NCI-H2227 treated with DMSO at 0.1 percent for 48 hours (cell line): ENCODE measurements around the gene SOS1.
"Not testable (repeated sequence)": the region's sequence is repeated elsewhere in the genome, so short reads cannot be mapped to it uniquely, and the experiment has no call there.

Experiments used
- DNase-seq: peaks from one replicate; lab custom pipeline; 2025; lab: John Stamatoyannopoulos, UW

The SOS1 gene

DNA sequence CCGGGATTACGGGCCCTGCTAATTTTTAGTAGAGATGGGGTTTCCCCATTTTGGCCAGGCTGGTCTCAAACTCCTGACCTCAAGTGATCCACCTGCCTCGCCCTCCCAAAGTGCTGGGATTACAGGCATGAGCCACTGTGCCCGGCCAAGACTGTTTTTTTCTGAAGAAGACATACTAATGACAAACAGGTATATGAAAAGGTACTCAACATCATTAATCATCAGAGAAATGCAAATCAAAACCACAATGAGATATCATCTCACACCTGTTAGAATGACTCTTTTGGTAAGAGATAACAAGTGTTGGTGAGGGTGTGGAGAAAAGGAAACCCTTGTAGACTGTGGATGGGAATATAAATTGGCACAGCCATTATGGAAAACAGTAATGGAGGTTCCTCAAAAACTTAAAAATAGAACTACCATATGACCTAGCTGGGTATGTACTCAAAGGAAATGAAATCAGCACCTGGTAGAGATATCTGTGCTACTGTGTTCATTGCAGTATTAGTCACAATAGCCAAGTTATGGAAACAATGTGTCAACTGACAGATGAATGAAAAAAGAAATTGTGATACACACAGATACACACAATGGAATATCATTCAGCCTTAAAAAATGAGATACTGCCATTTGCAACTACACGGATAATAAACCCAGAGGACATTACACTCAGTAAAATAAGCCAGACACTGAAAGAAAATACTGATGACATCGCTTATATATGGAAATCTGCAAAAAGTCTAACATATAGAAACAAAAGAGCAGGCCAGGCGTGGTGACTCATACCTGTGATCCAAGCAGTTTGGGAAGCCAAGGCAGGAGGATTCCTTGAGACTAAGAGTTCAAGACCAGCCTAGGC, 20.8 kb downstream of the SOS1 start:
- DNase-seq, result no peak

GRCh38 chr2:39099310-39099869, 21.5 kb downstream of the SOS1 start:
- no peak for DNase-seq

GRCh38 chr2:39095624-39096023, 25.2 kb downstream of the SOS1 start:
- DNase-seq, result no peak

DNA sequence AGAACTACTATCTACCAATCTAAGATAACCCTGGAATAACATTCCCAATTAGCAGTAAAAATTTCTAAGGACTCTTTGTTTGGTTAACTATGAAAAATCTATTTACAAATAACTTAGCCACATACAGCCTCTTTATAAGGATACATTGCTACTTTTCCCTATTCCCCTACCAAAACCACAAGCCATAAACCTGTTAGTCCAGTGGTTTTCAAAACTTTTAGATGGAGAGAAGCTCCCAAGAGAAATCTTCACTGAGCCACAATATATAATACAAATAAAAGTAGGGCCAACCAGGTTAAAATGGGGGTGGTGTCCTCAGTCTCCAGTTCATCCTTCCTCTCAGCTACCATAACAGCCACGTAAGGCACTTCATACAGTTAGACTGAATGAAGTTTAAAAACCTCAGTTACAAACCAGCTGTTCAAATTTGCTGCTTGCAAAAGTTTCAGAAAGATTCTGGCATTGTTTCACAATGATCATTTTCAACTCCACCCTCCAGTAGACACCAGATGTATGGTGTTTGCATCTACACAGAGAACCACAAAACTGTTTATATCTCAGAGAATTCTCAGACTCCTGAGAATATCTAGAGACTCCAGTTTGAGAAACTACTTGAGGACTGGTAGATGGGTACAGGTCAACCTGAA, 26.0 kb downstream of the SOS1 start:
- DNase-seq, result no peak

GRCh38 chr2:39093218-39093898, 27.5 kb downstream of the SOS1 start:
- no peak for DNase-seq

DNA sequence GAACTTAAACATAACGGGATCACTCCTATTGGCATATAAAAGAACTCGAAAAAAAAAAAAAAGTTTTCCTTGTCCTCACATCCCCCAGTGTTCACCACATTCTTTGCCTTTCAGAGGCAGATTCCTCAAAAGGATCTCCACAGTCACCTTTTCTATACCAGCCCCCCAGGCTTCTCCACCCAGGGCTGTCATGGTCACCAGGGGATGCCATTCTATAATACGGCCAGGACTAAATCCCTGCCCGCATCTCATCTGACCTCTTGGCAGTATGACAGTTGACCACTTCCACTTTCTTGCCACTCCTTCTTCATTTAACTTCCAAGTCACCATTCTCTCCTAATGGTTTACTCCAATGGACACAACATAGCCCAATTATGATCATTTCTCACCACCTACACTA, 29.3 kb downstream of the SOS1 start:
- no peak for DNase-seq

DNA sequence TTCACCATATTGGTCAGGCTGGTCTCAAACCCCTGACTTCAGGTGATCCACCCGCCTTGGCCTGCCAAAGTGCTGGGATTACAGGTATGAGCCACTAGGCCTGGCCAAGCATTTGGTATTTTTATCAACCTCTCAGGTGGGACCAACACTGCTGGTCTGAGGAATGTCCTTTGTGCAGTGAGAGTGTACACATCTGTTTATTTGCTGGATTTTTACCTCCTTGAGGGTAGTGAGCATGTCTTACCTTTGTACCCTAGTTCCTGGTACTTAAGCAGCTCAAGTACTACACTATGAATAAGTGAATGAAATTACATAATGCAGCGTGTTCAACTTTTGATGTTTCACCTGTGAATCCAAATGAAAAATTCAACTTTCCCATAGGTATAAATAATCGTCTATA, 29.8 kb downstream of the SOS1 start:
- DNase-seq, result no peak

DNA sequence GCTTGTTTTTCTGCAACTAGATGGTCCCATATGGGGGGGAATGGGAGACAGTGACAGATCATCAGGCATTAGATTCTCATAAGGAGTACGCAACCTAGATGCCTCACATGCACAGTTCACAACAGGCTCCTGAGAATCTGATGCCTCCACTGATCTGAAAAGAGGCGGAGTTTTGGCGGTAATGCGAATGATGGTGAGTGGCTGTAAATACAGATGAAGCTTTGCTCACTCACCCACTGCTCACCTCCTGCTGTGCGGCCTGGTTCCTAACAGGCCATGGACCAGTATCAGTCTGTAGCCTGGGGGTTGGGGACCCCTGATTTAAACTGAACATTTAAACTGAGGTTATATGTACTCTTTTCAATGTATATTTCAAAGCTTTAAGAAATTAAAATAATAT, 40.7 kb downstream of the SOS1 start:
- DNase-seq, result no peak

DNA sequence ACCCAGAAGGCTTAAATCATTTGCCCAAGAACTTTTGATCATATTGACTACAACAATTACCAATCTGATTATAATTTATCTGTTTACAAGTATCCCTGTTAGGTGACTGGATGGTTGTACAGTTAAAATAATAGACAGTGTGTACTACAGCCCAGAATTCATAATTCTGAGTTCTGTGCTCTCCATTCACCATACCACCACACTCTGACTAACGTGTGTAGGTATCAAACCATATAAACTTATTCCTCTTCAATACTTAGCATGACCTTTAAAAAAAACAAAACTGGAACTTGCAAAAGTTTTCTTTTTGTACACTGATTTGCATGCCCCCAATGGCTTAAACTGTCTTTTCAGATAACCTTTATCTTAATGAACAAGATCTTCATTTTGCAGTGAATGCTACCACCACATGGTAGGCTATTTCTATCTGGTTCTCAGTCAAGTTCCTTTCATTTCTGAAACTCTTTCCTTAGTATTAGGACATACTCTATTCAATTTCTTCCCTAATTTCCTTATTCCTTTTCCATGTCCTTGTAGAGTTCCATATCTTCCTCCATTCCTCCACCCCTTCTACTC, 50.9 kb downstream of the SOS1 start:
- no peak for DNase-seq

DNA sequence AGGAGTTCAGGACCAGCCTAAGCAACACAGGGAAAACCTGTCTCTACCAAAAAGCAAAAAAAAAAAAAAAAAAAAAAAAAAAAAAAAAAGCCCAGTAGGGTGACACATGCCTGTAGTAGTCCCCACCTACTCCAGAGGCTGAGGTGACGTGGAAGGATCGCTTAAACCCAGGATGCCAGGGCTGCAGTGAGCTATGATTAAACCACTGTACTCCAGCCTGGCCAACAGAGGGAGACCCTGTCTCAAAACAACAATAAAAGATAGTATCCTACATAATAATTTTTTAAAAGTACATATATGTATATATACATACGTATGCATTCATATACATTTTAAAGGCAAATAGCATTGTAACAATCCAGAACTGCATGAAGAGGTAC, 51.7 kb downstream of the SOS1 start:
- DNase-seq, result no peak

DNA sequence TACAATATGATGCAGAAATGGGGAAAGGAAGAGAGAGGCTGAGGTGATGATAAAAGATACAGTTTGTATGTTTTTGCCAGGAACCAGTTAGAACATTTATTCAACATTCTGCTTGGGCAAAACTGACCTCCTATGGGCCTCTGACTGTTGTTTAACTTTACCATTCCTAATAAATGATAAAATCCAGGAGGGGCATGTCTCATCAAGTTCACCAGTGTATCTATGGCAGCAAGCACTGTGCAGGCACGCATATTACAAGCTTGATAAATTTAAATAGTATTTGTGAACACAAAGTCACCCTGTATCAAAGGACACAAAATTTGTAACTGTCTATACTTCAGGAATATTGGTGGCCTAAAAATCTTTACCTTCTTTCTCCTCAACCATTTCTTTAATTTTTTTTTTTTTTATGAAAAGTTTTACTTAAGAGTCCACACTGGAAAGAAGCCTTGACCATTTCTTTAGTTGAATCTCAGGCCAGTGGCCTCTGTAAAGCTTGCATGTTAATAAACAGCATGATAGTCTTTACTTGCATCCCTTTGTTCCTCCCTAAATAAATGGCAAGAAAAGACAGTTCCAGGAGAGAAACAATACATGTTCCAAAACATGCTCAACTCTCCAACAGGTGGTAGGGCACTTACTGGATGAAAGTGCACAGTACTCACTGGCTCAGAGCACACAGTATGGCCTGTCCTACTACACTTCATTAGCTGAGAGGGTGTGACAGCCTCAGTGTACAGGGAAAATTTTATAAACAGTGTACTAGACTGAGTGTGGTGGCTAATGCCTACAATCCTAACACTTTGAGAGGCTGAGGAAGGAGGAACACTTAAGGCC, 52.3 kb downstream of the SOS1 start:
- no peak for DNase-seq

GRCh38 chr2:39065616-39066015, 55.2 kb downstream of the SOS1 start:
- DNase-seq, result no peak

DNA sequence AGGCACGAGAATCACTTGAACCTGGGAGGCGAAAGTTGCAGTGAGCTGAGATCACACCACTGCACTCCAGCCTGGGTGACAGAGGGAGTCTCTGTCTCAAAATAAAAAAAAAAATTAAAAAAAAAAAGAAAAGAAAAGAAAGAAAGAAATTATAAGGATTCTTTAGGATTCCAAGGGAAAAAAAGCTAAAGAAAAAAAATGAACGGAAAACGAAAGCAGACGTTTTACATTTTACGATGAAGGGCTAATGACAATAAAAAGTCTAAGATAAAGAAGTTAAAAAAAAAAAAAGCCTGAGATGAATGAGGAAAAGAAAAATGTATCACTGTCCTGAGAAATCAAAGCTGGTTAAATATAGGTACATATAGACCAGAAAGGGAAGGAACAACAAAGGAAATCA, 58.5 kb downstream of the SOS1 start:
- no peak for DNase-seq

DNA sequence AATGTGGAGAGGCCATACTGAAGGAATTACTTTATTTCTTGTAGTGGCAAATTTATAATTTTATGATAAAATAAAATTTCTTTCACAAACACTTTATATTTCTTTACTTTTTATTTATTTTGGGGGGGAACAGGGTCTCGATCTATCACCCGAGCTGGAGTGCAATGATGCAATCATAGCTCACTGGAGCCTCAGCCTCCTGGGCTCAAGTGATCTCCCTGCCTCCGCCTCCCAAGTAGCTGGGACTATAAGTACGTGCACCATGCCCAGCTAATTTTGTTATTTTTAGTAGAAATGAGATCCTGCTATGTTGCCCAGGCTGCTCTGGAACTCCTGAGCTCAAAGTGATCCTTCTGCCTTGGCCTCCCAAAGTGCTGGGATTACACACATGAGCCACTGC, 59.6 kb downstream of the SOS1 start:
- DNase-seq, result no peak

DNA sequence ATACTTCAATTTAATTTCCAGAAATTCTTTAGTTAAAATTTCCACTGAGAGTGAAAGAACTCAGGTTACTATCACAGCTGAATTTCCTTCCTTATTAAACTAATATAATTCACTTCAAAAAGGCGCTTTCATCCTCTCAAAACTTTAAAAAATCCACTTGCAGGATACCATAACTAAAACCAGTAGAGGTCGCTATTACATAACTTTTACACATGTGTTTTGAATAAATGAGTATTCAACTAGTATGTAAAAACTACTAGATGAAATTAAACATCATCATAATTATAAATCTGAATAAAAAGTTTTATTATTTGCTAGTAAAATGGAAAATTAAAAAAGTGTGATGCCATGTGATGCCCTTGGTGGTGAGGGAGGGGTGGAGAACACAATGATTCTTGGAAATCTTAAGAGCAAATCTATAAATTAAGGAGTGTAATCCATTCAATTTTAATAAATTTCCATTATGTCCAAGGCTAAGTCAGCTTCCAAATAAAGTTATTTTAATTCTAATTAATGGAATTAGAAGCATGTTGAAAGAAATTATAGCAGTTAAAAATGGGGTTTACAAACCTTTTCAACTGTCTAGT, 61.4 kb downstream of the SOS1 start:
- peak; percentile 60 for DNase-seq

- no peak for DNase-seq
Measured at GRCh38 chr2:39058101-39058500, 62.8 kb downstream of the SOS1 start.

DNA sequence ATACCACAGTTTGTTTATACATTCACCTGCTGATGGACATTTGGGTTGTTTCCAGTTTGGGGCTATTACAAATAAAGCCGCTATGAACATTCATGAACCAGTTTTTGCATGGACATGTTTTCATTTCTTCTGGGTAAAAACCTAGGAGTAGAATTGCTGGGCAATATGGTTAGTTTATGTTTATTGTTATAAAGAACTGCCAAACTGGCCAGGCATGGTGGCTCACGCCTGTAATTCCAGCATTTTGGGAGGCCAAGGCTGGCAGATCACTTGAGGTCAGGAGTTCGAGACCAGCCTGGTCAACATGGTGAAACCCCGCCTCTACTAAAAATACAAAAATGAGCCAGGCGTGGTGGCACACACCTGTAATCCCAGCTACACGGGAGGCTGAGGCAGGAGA, 68.2 kb downstream of the SOS1 start:
- DNase-seq, result not testable (repeated sequence)

DNA sequence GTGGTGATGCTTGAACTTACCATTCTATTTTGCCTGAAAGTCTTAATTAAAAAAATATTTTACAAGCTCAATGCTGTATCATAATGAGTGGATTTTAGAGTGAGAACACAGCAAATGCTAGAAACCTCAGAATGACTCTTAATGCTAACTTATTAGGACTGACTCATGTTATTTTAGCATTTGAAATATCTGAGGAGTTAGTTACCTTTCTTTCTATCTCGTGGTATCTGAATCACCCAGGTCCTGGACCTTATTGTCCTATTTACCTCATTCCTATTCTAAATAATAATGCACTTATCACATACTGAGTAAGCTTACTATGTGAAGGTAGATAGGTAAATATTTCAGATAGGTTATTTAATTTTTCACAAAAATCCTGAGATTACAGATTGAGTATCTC, 70.7 kb downstream of the SOS1 start:
- DNase-seq, result no peak

DNA sequence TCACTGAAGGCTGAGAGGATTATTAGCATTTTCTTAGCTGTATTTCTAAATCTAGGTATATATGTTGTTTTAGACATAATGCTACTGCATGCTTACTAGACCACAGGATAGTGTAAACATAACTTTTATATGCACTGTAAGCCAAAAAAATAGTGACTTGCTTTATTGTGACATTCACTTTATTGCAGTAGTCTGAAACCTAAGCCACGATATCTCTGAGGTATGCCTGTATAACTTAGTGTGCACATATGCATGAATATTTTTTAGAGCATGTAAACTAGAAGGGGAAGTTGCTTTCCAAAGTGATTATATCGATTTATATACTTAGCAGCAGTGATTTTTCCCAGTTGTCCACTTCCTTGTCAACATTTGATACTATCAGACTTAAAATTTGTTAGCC, 81.8 kb downstream of the SOS1 start:
- DNase-seq, result no peak

- DNase-seq, result no peak
Measured at GRCh38 chr2:39033980-39034379, 86.9 kb downstream of the SOS1 start.

DNA sequence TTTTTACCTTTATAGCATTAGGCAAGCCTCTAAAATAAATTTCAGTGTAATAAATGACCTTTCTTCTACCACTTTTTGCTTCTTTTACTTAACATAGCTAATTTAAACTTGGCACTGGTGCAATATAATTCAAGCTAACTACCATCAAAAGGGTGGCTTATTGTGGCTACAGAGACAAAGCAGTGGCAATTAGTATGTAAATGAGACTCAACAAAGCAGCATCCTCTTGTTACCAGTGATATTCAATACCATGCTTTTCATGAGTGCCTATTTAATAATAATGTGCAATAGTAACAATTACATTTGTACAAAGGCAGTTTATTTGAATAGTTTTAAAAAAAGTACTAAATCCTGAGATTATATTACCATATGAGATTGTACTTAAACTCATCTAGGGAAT, 93.4 kb downstream of the SOS1 start:
- DNase-seq, result no peak
